ENCODE measurements around the gene MYB.

MYB gene

GRCh38 chr6:135183002-135183531 lies 2.0 kb downstream of the MYB start:
- no peak for DNase-seq (ENCODE audit: low read depth)
- TF ChIP-seq CTCF (IDR thresholded peaks at IDR 0.05; ENCODE audit: low read length, missing control alignments), result no peak
- H3K4me3 ChIP-seq (replicated peaks; ENCODE audit: low read depth, low read length), result peak overlapping the region; percentile 63

- peak overlapping the region; percentile 63 for H3K4me3 ChIP-seq (replicated peaks; ENCODE audit: low read depth, low read length)
Measured at GRCh38 chr6:135183532-135184440, 2.7 kb downstream of the MYB start.

GRCh38 chr6:135185483-135185882 lies 4.4 kb downstream of the MYB start:
- no peak overlapping the region for H3K4me3 ChIP-seq (replicated peaks; ENCODE audit: low read depth, low read length)
- no peak for TF ChIP-seq CTCF (IDR thresholded peaks at IDR 0.05; ENCODE audit: low read length, missing control alignments)
- no peak for DNase-seq (ENCODE audit: low read depth)

More at GRCh38 chr6:135183532-135184440, 2.7 kb downstream of the MYB start:
- TF ChIP-seq CTCF (IDR thresholded peaks at IDR 0.05; ENCODE audit: low read length, missing control alignments), result peak; percentile 66
- DNase-seq (ENCODE audit: low read depth), result peak; percentile 57

- H3K4me3 ChIP-seq (replicated peaks; ENCODE audit: low read depth, low read length), result no peak overlapping the region
- no peak for TF ChIP-seq CTCF (IDR thresholded peaks at IDR 0.05; ENCODE audit: low read length, missing control alignments)
- no peak for DNase-seq (ENCODE audit: low read depth)
Measured at GRCh38 chr6:135186255-135186654, 5.1 kb downstream of the MYB start.

GRCh38 chr6:135187372-135187771 lies 6.3 kb downstream of the MYB start:
- DNase-seq (ENCODE audit: low read depth), result no peak
- no peak overlapping the region for H3K4me3 ChIP-seq (replicated peaks; ENCODE audit: low read depth, low read length)
- no peak for TF ChIP-seq CTCF (IDR thresholded peaks at IDR 0.05; ENCODE audit: low read length, missing control alignments)

- no peak for TF ChIP-seq CTCF (IDR thresholded peaks at IDR 0.05; ENCODE audit: low read length, missing control alignments)
- DNase-seq (ENCODE audit: low read depth), result no peak
- H3K4me3 ChIP-seq (replicated peaks; ENCODE audit: low read depth, low read length), result no peak overlapping the region
Measured at GRCh38 chr6:135188718-135189117, 7.6 kb downstream of the MYB start.

Data from fibroblast of pulmonary artery (primary cell).